ENCODE data around the gene TEX22.

Gene TEX22

GRCh38 chr14:105458571-105458970 lies 60.2 kb downstream of the TEX22 start:
- Mint-ChIP-seq H3K9me3 (no peaks in the 10 kb centered on the region), H3K27ac (no peak overlapping the region), H3K36me3 (peaks cover 5% of the 10 kb centered on the region), H3K27me3 (no peaks in the 10 kb centered on the region), H3K4me3 (no peak overlapping the region), H3K4me1 (no peaks in the 10 kb centered on the region)

GRCh38 chr14:105460116-105460515 lies 61.8 kb downstream of the TEX22 start:
- no peaks in the 10 kb centered on the region for H3K4me1 Mint-ChIP-seq

GRCh38 chr14:105460616-105461015 lies 62.3 kb downstream of the TEX22 start:
- H3K4me1 Mint-ChIP-seq = no peaks in the 10 kb centered on the region
- no peak overlapping the region for H3K27ac Mint-ChIP-seq
- no peaks in the 10 kb centered on the region for H3K27me3 Mint-ChIP-seq
- no peaks in the 10 kb centered on the region for H3K9me3 Mint-ChIP-seq
- no peak overlapping the region for H3K4me3 Mint-ChIP-seq
- H3K36me3 Mint-ChIP-seq = peaks cover 2% of the 10 kb centered on the region

More at GRCh38 chr14:105460116-105460515, 61.8 kb downstream of the TEX22 start:
- no peaks in the 10 kb centered on the region for H3K9me3 Mint-ChIP-seq
- H3K4me3 Mint-ChIP-seq = no peak overlapping the region
- peaks cover 5% of the 10 kb centered on the region for H3K36me3 Mint-ChIP-seq
- no peaks in the 10 kb centered on the region for H3K27me3 Mint-ChIP-seq
- no peak overlapping the region for H3K27ac Mint-ChIP-seq

- Mint-ChIP-seq H3K9me3 (no peaks in the 10 kb centered on the region), H3K4me3 (no peak overlapping the region), H3K27ac (no peak overlapping the region), H3K4me1 (no peaks in the 10 kb centered on the region), H3K36me3 (peaks cover 2% of the 10 kb centered on the region), H3K27me3 (no peaks in the 10 kb centered on the region)
Measured at GRCh38 chr14:105461903-105462302, 63.6 kb downstream of the TEX22 start.
